Smooth muscle cell (in vitro differentiated cells): Measurements from ENCODE around the gene DNAH5. TPM values are rescaled to one million over a fixed set of nuclear protein-coding genes. Genes with fewer than 3 reads are reported as not detected.

ENCODE experiments used
- DNase-seq: peaks from one replicate; lab custom pipeline; 2025; ENCODE audit not compliant: unreplicated experiment; lab: John Stamatoyannopoulos, UW
- H2AFZ ChIP-seq: fragments of 200-600 bp; sonication (generic); 2 replicates; pipeline ENCODE4 v1.6.0; 2016; ENCODE audit warnings: antibody characterized with exemption, low read depth, mild to moderate bottlenecking
- H3F3A ChIP-seq: fragments of 200-600 bp; sonication (generic); 2 replicates; pipeline ENCODE4 v1.6.0; 2017; ENCODE audit warnings: antibody characterized with exemption, low read depth
- H3K27ac ChIP-seq: fragments of 200-600 bp; sonication (generic); 2 replicates; pipeline ENCODE4 v1.5.1; 2016; ENCODE audit warnings: low read depth, mild to moderate bottlenecking
- H3K27me3 ChIP-seq: fragments of 200-600 bp; sonication (generic); 2 replicates; pipeline ENCODE4 v1.6.1; 2016; ENCODE audit warnings: low read depth, mild to moderate bottlenecking
- H3K36me3 ChIP-seq: fragments of 200-600 bp; sonication (generic); 2 replicates; pipeline ENCODE4 v1.5.1; 2016; ENCODE audit warnings: low read depth
- H3K4me1 ChIP-seq: fragments of 200-600 bp; sonication (generic); 2 replicates; pipeline ENCODE4 v1.5.1; 2016; ENCODE audit warnings: low read depth
- H3K4me2 ChIP-seq: fragments of 200-600 bp; sonication (generic); 2 replicates; pipeline ENCODE4 v1.6.0; 2016; ENCODE audit warnings: mild to moderate bottlenecking
- H3K4me3 ChIP-seq: fragments of 200-600 bp; sonication (generic); 2 replicates; pipeline ENCODE4 v1.5.1; 2016; ENCODE audit warnings: mild to moderate bottlenecking
- H3K79me2 ChIP-seq: fragments of 200-600 bp; sonication (generic); 2 replicates; pipeline ENCODE4 v1.6.0; 2016; ENCODE audit warnings: low read depth, mild to moderate bottlenecking
- H3K9ac ChIP-seq: fragments of 200-600 bp; sonication (generic); 2 replicates; pipeline ENCODE4 v1.6.0; 2016; ENCODE audit warnings: low read depth
- H3K9me3 ChIP-seq: fragments of 200-600 bp; sonication (generic); replicated peaks from 2 replicates; pipeline ENCODE4 v1.5.1; 2016; ENCODE audit warnings: low read depth
- H4K20me1 ChIP-seq: fragments of 200-600 bp; sonication (generic); 2 replicates; pipeline ENCODE4 v1.6.0; 2016; ENCODE audit warnings: low read depth
- CTCF ChIP-seq: fragments of 200-600 bp; sonication (generic); IDR thresholded peaks from 2 replicates; pipeline ENCODE4 v1.5.1; 2017; ENCODE audit warnings: borderline replicate concordance, mild to moderate bottlenecking, antibody characterized with exemption; ENCODE audit not compliant: insufficient read depth, poor library complexity, severe bottlenecking
- WGBS: methylation state at CpG from one replicate; pipeline ENCODE4 v1.1.7; 2016; ENCODE audit warnings: low lambda C conversion rate; 5-methylcytosine and 5-hydroxymethylcytosine counted together
- polyA plus RNA-seq: library from polyadenylated mRNA; unstranded; fragments of >200 nt; fragmentation: Nextera tagmentation; extraction: Ambion mirVana; gene quantifications from 2 replicates; pipeline ENCODE4 v1.2.1, GENCODE V29; 2016
- total RNA-seq: library from RNA; depleted of rRNA; stranded (reverse); fragments of >200 nt; gene quantifications from 2 replicates; pipeline ENCODE4 v1.2.3, GENCODE V29; 2014

Gene DNAH5
- total and polyA plus RNA-seq, 2 experiments from 2014 or later = 0.04 to 0.33 TPM

GRCh38 chr5:13692172-13692571 lies 252.3 kb downstream of the DNAH5 start:
- Histone ChIP-seq H3K79me2 (no peaks in the 10 kb centered on the region), H3K4me1 (no peaks in the 10 kb centered on the region), H3K4me2 (no peak overlapping the region), H2AFZ (no peak overlapping the region), H3K9ac (no peak overlapping the region), H4K20me1 (no peaks in the 10 kb centered on the region), H3K4me3 (no peak overlapping the region), H3F3A (no peaks in the 10 kb centered on the region), H3K27ac (no peak overlapping the region), H3K9me3 (no peaks in the 10 kb centered on the region), H3K36me3 (no peaks in the 10 kb centered on the region), H3K27me3 (no peaks in the 10 kb centered on the region)
- no peak for DNase-seq
- TF ChIP-seq CTCF = no peak

GRCh38 chr5:13676531-13676930 lies 268.0 kb downstream of the DNAH5 start:
- Histone ChIP-seq H3K4me1 (no peaks in the 10 kb centered on the region), H4K20me1 (no peaks in the 10 kb centered on the region), H3K4me2 (no peak overlapping the region)

GRCh38 chr5:13674391-13674790 lies 270.1 kb downstream of the DNAH5 start:
- Histone ChIP-seq H2AFZ (no peak overlapping the region), H3K9ac (no peak overlapping the region), H3K36me3 (no peaks in the 10 kb centered on the region), H3K27me3 (no peaks in the 10 kb centered on the region), H3K4me3 (no peak overlapping the region), H3F3A (no peaks in the 10 kb centered on the region), H3K4me2 (no peak overlapping the region), H4K20me1 (no peaks in the 10 kb centered on the region), H3K9me3 (no peaks in the 10 kb centered on the region), H3K79me2 (no peaks in the 10 kb centered on the region), H3K4me1 (no peaks in the 10 kb centered on the region), H3K27ac (no peak overlapping the region)
- no peak for TF ChIP-seq CTCF
- no peak for DNase-seq

More at GRCh38 chr5:13676531-13676930, 268.0 kb downstream of the DNAH5 start:
- Histone ChIP-seq H3K79me2 (no peaks in the 10 kb centered on the region), H3K36me3 (no peaks in the 10 kb centered on the region), H3F3A (no peaks in the 10 kb centered on the region), H2AFZ (no peak overlapping the region), H3K4me3 (no peak overlapping the region), H3K27ac (no peak overlapping the region), H3K9me3 (no peaks in the 10 kb centered on the region), H3K9ac (no peak overlapping the region), H3K27me3 (no peaks in the 10 kb centered on the region)
- WGBS = 84% methylated on average over 4 of the region's 4 CpGs
- no peak for TF ChIP-seq CTCF
- DNase-seq = no peak

GRCh38 chr5:13673511-13673910 lies 271.0 kb downstream of the DNAH5 start:
- no peaks in the 10 kb centered on the region for H3K27me3 ChIP-seq
- DNase-seq = no peak
- H3K27ac ChIP-seq = no peak overlapping the region
- no peaks in the 10 kb centered on the region for H3K9me3 ChIP-seq
- no peaks in the 10 kb centered on the region for H3K79me2 ChIP-seq
- no peak overlapping the region for H3K4me3 ChIP-seq
- no peak overlapping the region for H3K4me2 ChIP-seq
- H3K4me1 ChIP-seq = no peaks in the 10 kb centered on the region
- H3K9ac ChIP-seq = no peak overlapping the region
- 68% methylated on average over 3 of the region's 3 CpGs for WGBS
- no peaks in the 10 kb centered on the region for H3K36me3 ChIP-seq
- no peak overlapping the region for H2AFZ ChIP-seq
- TF ChIP-seq CTCF = no peak
- no peaks in the 10 kb centered on the region for H4K20me1 ChIP-seq
- no peaks in the 10 kb centered on the region for H3F3A ChIP-seq
